ENCODE measurements around the gene PRR30. TPM values are rescaled to one million over a fixed set of nuclear protein-coding genes. Genes with fewer than 3 reads are reported as not detected.

PRR30 gene
- total RNA-seq, 1 donor from 2014 or later: not detected

DNA sequence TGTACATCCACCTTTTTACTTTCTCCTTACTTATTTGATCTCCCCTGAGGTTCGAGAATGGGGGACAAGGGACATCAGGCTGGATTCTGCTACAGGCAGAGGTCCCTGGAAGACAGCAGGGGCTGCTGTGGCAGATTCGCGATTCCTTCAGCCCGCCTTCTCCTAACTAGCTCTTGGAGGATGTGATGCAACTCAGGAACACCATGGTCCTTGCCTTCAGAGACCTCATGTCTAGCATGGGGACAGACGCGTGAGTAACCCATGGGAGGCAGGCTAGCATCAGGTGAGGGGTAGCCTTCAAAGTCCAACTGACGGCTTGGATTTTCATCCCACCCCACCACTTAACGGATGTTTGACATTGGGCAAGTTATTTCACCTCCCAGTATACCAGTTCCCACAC, 8.7 kb upstream of the PRR30 start:
- H3K27ac Mint-ChIP-seq (ENCODE audit: unreplicated experiment): no peak overlapping the region
- peaks cover 3% of the 10 kb centered on the region for H3K9me3 Mint-ChIP-seq
- TF ChIP-seq, protein P1, sequence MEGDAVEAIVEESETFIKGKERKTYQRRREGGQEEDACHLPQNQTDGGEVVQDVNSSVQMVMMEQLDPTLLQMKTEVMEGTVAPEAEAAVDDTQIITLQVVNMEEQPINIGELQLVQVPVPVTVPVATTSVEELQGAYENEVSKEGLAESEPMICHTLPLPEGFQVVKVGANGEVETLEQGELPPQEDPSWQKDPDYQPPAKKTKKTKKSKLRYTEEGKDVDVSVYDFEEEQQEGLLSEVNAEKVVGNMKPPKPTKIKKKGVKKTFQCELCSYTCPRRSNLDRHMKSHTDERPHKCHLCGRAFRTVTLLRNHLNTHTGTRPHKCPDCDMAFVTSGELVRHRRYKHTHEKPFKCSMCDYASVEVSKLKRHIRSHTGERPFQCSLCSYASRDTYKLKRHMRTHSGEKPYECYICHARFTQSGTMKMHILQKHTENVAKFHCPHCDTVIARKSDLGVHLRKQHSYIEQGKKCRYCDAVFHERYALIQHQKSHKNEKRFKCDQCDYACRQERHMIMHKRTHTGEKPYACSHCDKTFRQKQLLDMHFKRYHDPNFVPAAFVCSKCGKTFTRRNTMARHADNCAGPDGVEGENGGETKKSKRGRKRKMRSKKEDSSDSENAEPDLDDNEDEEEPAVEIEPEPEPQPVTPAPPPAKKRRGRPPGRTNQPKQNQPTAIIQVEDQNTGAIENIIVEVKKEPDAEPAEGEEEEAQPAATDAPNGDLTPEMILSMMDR (conservative IDR thresholded peaks at IDR 0.05): no peak
- no peaks in the 10 kb centered on the region for H3K36me3 Mint-ChIP-seq (ENCODE audit: low read depth)
- no peak for DNase-seq (ENCODE audit: low read depth, low spot score)
- peaks cover 18% of the 10 kb centered on the region for H3K27me3 Mint-ChIP-seq (ENCODE audit: low read depth)
- H3K4me3 Mint-ChIP-seq: no peak overlapping the region
- no peaks in the 10 kb centered on the region for H3K4me1 Mint-ChIP-seq

DNA sequence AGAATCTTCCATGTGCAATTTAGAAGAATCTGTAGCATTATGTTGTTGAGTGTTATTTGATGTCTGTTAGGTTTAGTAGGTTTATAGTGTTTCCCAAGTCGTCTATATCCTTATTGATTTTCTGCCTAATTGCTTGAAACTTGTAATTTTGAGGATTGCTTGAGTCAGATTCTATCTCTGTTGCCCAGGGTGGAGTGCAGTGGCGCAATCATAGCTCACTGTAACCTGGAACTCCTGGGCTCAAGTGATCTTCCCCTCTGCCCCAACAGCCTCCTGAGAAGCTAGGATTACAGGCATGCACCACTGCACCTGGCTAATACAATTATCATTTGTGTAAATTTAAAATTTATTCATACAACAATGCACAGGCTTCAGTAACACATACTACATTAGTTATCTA, 6.5 kb upstream of the PRR30 start:
- peaks cover 5% of the 10 kb centered on the region for H3K9me3 Mint-ChIP-seq
- no peaks in the 10 kb centered on the region for H3K4me1 Mint-ChIP-seq
- no peaks in the 10 kb centered on the region for H3K36me3 Mint-ChIP-seq (ENCODE audit: low read depth)
- peaks cover 22% of the 10 kb centered on the region for H3K27me3 Mint-ChIP-seq (ENCODE audit: low read depth)
- H3K4me3 Mint-ChIP-seq: no peak overlapping the region
- no peak for DNase-seq (ENCODE audit: low read depth, low spot score)
- TF ChIP-seq, protein P1 (conservative IDR thresholded peaks at IDR 0.05): no peak
- H3K27ac Mint-ChIP-seq (ENCODE audit: unreplicated experiment): no peak overlapping the region

DNA sequence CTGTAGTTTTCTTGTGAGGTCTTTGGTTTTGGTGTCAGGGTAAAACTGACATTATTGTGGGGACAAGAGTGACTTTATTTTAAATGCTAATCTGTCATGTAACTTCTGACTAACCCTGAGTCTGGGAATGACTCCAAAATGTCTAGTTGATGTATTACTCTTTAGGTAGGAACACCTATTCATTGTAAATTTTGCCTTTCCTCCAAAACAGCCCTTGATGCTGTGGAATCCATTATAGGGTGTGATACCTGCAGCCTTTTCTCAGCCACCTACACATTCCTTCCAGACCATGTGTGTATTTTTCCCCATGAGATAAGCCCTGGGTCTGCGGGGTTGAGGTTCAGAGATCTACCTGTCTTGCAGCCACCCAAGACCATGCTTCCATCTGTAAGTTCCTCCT, 4.1 kb upstream of the PRR30 start:
- no peaks in the 10 kb centered on the region for H3K36me3 Mint-ChIP-seq (ENCODE audit: low read depth)
- H3K4me3 Mint-ChIP-seq: no peak overlapping the region
- no peak for DNase-seq (ENCODE audit: low read depth, low spot score)
- H3K4me1 Mint-ChIP-seq: no peaks in the 10 kb centered on the region
- H3K27me3 Mint-ChIP-seq (ENCODE audit: low read depth): peaks cover 31% of the 10 kb centered on the region
- TF ChIP-seq, protein P1 (conservative IDR thresholded peaks at IDR 0.05): no peak
- no peak overlapping the region for H3K27ac Mint-ChIP-seq (ENCODE audit: unreplicated experiment)
- H3K9me3 Mint-ChIP-seq: peaks cover 5% of the 10 kb centered on the region

DNA sequence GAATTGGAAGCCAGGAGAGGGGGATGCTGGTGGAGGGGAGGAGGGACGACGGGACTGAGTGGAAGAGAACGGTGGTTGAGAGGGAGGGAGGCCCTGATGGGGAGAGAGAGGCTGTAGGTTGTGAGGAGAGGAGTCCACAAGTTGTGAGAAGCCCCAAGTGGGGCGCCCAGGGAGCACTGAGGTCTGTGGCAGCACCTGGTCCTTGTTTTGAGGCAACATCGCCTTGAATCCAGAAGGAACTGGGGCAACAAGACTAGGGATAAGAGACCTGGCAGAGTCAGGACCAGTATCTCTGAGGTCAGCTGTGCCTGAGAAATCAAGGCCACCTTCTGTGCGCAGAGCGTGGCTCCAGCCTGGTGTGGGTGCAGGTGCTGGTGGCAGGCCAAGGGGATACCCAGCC, 1.1 kb downstream of the PRR30 start:
- peaks cover 3% of the 10 kb centered on the region for H3K9me3 Mint-ChIP-seq
- peak overlapping the region; percentile 47 for H3K4me3 Mint-ChIP-seq

DNA sequence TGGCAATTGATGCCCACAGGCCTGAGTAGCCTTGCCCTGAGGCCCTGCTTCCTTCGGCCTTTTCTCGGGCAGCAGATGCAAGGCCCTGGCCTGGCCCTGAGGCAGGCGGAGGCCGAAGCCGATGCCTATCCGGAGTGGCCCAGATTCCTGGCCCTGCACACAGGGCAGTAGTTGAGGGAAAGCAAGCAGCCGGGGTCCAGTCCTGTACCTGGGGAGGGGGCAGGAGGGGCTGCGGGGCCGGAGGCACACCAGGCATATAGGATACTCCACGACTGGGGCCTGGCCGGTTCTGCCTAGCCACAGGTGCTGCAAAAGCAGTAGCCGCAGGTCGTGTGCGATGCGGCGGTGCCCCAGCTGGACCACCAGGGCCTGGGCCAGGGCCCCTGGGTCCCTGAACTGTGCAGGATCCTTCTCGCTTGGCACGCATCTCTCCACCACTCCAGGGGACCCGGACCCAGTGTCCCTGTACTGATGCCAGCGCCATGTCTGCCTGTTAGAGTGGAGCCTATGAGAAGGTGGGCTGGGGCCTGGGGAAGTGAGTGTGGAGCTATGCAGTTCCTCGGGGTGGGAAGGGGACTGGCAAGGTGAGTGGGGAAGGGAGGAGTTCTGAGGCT, 1.8 kb downstream of the PRR30 start:
- DNase-seq (ENCODE audit: low read depth, low spot score): no peak
- Mint-ChIP-seq H3K27ac (ENCODE audit: unreplicated experiment) (no peak overlapping the region), H3K9me3 (no peaks in the 10 kb centered on the region), H3K4me1 (peaks cover 12% of the 10 kb centered on the region), H3K27me3 (ENCODE audit: low read depth) (peaks cover 9% of the 10 kb centered on the region), H3K36me3 (ENCODE audit: low read depth) (no peaks in the 10 kb centered on the region), H3K4me3 (peak overlapping the region; percentile 47)
- TF ChIP-seq, protein P1 (conservative IDR thresholded peaks at IDR 0.05): no peak

More for the DNA sequence above, 1.1 kb downstream of the PRR30 start:
- TF ChIP-seq, protein P1 (conservative IDR thresholded peaks at IDR 0.05): no peak
- H3K4me1 Mint-ChIP-seq: peaks cover 8% of the 10 kb centered on the region
- H3K36me3 Mint-ChIP-seq (ENCODE audit: low read depth): no peaks in the 10 kb centered on the region
- DNase-seq (ENCODE audit: low read depth, low spot score): no peak
- no peak overlapping the region for H3K27ac Mint-ChIP-seq (ENCODE audit: unreplicated experiment)
- H3K27me3 Mint-ChIP-seq (ENCODE audit: low read depth): peaks cover 14% of the 10 kb centered on the region
